ENCODE data around the gene C9. TPM values are rescaled to one million over a fixed set of nuclear protein-coding genes. Genes with fewer than 3 reads are reported as not detected.

Gene C9
- total RNA-seq, 1 donor from 2014 or later = 0.96 TPM

GRCh38 chr5:39381376-39381775 lies 17.1 kb upstream of the C9 start:
- no peak overlapping the region for H3K27ac ChIP-seq
- no peaks in the 10 kb centered on the region for H3K4me1 ChIP-seq
- no peak for DNase-seq (ENCODE audit: low spot score in 2 of 2)
- no peak overlapping the region for H3K4me3 ChIP-seq
- TF ChIP-seq CTCF (IDR thresholded peaks at IDR 0.05) = no peak
- intact Hi-C loops (cut with DNase I) = no loop called here
- H3K36me3 ChIP-seq = peaks cover 31 to 56% of the 10 kb centered on the region in 2 donors
- no peaks in the 10 kb centered on the region for H3K9me3 ChIP-seq
- no peaks in the 10 kb centered on the region for H3K27me3 ChIP-seq

DNA sequence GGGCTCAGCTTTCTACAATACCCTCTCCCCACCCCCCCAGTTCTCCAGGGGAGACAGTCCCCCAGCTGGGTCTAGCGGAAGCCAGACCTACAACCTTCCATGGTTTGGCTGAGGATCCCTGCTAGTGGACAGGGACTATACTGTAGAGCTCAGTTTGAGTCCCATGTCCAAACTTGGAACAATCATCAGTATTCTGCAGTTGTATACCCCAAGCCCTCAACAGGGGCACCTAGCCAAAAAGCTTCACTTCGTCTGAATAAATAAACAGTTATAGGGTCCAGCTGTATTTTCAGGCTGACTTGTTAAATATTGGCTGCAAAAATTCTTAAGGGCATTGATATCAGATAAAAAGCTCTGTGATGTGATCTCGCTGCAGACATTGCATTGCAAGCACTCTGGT lies 15.4 kb upstream of the C9 start:
- no peak overlapping the region for H3K4me3 ChIP-seq
- H3K27me3 ChIP-seq = no peaks in the 10 kb centered on the region
- H3K4me1 ChIP-seq = no peaks in the 10 kb centered on the region
- H3K9me3 ChIP-seq = no peaks in the 10 kb centered on the region
- intact Hi-C loops (cut with DNase I) = loop anchor here (5.0 kb wide), 1 partner anchor 48 kb away; no protein-coding TSS in a partner anchor
- peaks cover 33 to 61% of the 10 kb centered on the region in 2 donors for H3K36me3 ChIP-seq
- no peak for TF ChIP-seq CTCF (IDR thresholded peaks at IDR 0.05)
- H3K27ac ChIP-seq = no peak overlapping the region
- DNase-seq (ENCODE audit: low spot score in 2 of 2) = no peak

DNA sequence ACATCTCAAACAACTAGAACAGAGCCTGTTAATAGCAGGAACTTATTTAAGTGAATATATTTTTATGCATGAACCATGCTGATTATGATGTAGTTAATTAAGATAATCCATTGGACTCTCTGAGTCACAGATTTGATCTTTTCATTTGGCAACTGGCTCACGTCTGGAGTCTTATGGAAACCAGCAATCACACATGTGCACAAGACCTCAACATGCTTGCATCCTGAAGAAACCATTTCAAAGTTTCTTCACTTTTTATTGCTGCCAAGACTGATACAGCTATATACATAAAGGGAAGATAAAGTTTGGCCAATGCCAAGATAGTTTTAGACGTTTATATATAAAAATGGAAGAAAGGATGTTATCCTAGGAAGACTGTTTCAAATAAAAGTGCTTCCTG lies 13.3 kb upstream of the C9 start:
- no peaks in the 10 kb centered on the region for H3K27me3 ChIP-seq
- TF ChIP-seq CTCF (IDR thresholded peaks at IDR 0.05) = no peak
- DNase-seq (ENCODE audit: low spot score in 2 of 2) = no peak
- no peaks in the 10 kb centered on the region for H3K9me3 ChIP-seq
- peaks cover 44 to 77% of the 10 kb centered on the region in 2 donors for H3K36me3 ChIP-seq
- H3K4me3 ChIP-seq = no peak overlapping the region
- intact Hi-C loops (cut with DNase I) = loop anchor here (5.0 kb wide), 1 partner anchor 50 kb away; no protein-coding TSS in a partner anchor
- no peaks in the 10 kb centered on the region for H3K4me1 ChIP-seq
- H3K27ac ChIP-seq = no peak overlapping the region

GRCh38 chr5:39376293-39376714 lies 12.0 kb upstream of the C9 start:
- Histone ChIP-seq H3K27ac (no peak overlapping the region), H3K27me3 (no peaks in the 10 kb centered on the region), H3K4me3 (no peak overlapping the region), H3K4me1 (no peaks in the 10 kb centered on the region), H3K36me3 (peaks cover 39 to 75% of the 10 kb centered on the region in 2 donors), H3K9me3 (no peaks in the 10 kb centered on the region)
- no peak for DNase-seq (ENCODE audit: low spot score in 2 of 2)
- TF ChIP-seq CTCF (IDR thresholded peaks at IDR 0.05) = peak; percentile 37 to 83 (median 72)
- intact Hi-C loops (cut with DNase I) = loop anchor here (1.0 to 5.0 kb wide), 3 partner anchors 51 to 194 kb away; no protein-coding TSS in a partner anchor

DNA sequence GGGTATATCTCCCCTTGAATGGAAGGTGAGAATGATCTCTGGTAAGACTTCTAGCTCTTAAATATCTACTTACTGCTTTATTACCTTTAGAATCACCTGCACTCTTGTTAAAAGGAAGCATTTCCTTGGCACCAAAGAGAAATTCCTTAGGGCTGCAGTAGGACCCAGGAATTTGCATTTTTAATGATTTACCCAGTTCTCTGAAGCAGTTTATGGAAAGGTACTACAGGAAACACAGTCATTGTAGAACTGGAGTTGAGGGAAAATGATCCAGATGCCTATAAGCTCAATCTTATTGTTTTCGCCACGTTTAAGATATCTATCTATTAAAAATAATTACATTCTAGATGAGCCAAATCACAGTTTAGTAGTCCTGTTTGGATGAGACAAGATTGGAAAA lies 9.5 kb upstream of the C9 start:
- intact Hi-C loops (cut with DNase I) = no loop called here
- H3K9me3 ChIP-seq = no peaks in the 10 kb centered on the region
- H3K27me3 ChIP-seq = no peaks in the 10 kb centered on the region
- H3K36me3 ChIP-seq = peaks cover 31 to 68% of the 10 kb centered on the region in 2 donors
- no peak for TF ChIP-seq CTCF (IDR thresholded peaks at IDR 0.05)
- DNase-seq (ENCODE audit: low spot score in 2 of 2) = no peak
- H3K27ac ChIP-seq = no peak overlapping the region
- H3K4me1 ChIP-seq = no peaks in the 10 kb centered on the region
- H3K4me3 ChIP-seq = no peak overlapping the region

GRCh38 chr5:39371367-39371635 lies 7.0 kb upstream of the C9 start:
- H3K36me3 ChIP-seq = peaks cover 27 to 53% of the 10 kb centered on the region in 2 donors
- DNase-seq (ENCODE audit: low spot score in 2 of 2) = no peak
- intact Hi-C loops (cut with DNase I) = no loop called here
- no peaks in the 10 kb centered on the region for H3K4me1 ChIP-seq
- H3K4me3 ChIP-seq = no peak overlapping the region
- no peak overlapping the region for H3K27ac ChIP-seq
- TF ChIP-seq CTCF (IDR thresholded peaks at IDR 0.05) = no peak
- no peaks in the 10 kb centered on the region for H3K27me3 ChIP-seq
- H3K9me3 ChIP-seq = no peaks in the 10 kb centered on the region

Data from ascending aorta (tissue), 2 donors.